ENCODE data around the gene BCL6.

The BCL6 gene

GRCh38 chr3:187737006-187737367, 8.3 kb downstream of the BCL6 start:
- Histone ChIP-seq H3K4me3 (peak overlapping the region; percentile 75 to 78), H3K9me3 (no peaks in the 10 kb centered on the region), H3K27me3 (no peaks in the 10 kb centered on the region), H3K27ac (peak overlapping the region; percentile 93 to 99), H3K36me3 (peaks cover 28 to 29% (median 28%) of the 10 kb centered on the region in 3 donors), H3K4me1 (peaks cover 0 to 33% (median 29%) of the 10 kb centered on the region in 4 donors)
- TF ChIP-seq CTCF (IDR thresholded peaks at IDR 0.05) = no peak
- intact Hi-C loops (cut with DNase I; ENCODE audit: low total_unique reads) = no loop called here
- no peak for DNase-seq

- no peaks in the 10 kb centered on the region for H3K9me3 ChIP-seq
- H3K36me3 ChIP-seq = peaks cover 33 to 35% (median 34%) of the 10 kb centered on the region in 3 donors
- peak overlapping the region; percentile 93 to 99 for H3K27ac ChIP-seq
- H3K4me1 ChIP-seq = peaks cover 0 to 33% (median 29%) of the 10 kb centered on the region in 4 donors
- no peak for TF ChIP-seq CTCF (IDR thresholded peaks at IDR 0.05)
- H3K27me3 ChIP-seq = no peaks in the 10 kb centered on the region
- no peak for DNase-seq
- intact Hi-C loops (cut with DNase I; ENCODE audit: low total_unique reads) = no loop called here
- H3K4me3 ChIP-seq = peak overlapping the region in 1 of 2 donors; percentile 78
These were observed 8.8 kb downstream of the BCL6 start for GRCh38 chr3:187736418-187736871.

- Histone ChIP-seq H3K36me3 (peaks cover 39 to 41% (median 40%) of the 10 kb centered on the region in 3 donors), H3K4me1 (peaks cover 0 to 33% (median 28%) of the 10 kb centered on the region in 4 donors), H3K27ac (peak overlapping the region; percentile 93 to 99), H3K9me3 (no peaks in the 10 kb centered on the region), H3K4me3 (no peak overlapping the region), H3K27me3 (no peaks in the 10 kb centered on the region)
- no peak for DNase-seq
- intact Hi-C loops (cut with DNase I; ENCODE audit: low total_unique reads) = no loop called here
- no peak for TF ChIP-seq CTCF (IDR thresholded peaks at IDR 0.05)
These were observed 9.4 kb downstream of the BCL6 start for GRCh38 chr3:187735837-187736236.

- no peaks in the 10 kb centered on the region for H3K9me3 ChIP-seq
- intact Hi-C loops (cut with DNase I; ENCODE audit: low total_unique reads) = no loop called here
- H3K27me3 ChIP-seq = no peaks in the 10 kb centered on the region
- no peak for DNase-seq
- no peak for TF ChIP-seq CTCF (IDR thresholded peaks at IDR 0.05)
- H3K4me1 ChIP-seq = peaks cover 0 to 28% (median 25%) of the 10 kb centered on the region in 4 donors
- peak overlapping the region in 1 of 2 donors; percentile 93 for H3K27ac ChIP-seq
- H3K4me3 ChIP-seq = no peak overlapping the region
- peaks cover 44 to 45% (median 44%) of the 10 kb centered on the region in 3 donors for H3K36me3 ChIP-seq
These were observed 9.9 kb downstream of the BCL6 start for GRCh38 chr3:187735383-187735782.

- peaks cover 49 to 51% (median 50%) of the 10 kb centered on the region in 3 donors for H3K36me3 ChIP-seq
- no peak overlapping the region for H3K27ac ChIP-seq
These were observed 10.4 kb downstream of the BCL6 start for GRCh38 chr3:187734841-187735240.

More at GRCh38 chr3:187734841-187735240, 10.4 kb downstream of the BCL6 start:
- no peak for DNase-seq
- intact Hi-C loops (cut with DNase I; ENCODE audit: low total_unique reads) = no loop called here
- Histone ChIP-seq H3K4me3 (no peak overlapping the region), H3K27me3 (no peaks in the 10 kb centered on the region), H3K4me1 (peaks cover 0 to 27% (median 24%) of the 10 kb centered on the region in 4 donors), H3K9me3 (no peaks in the 10 kb centered on the region)
- TF ChIP-seq CTCF (IDR thresholded peaks at IDR 0.05) = no peak
